Stimulated activated CD4-positive, alpha-beta T cell treated with anti-CD3 and anti-CD28 coated beads, Interleukin-12 subunit alpha, Interleukin-12 subunit beta, amount 100 ng/mL, for 24 hours (primary cell): Measurements from ENCODE around the gene PNP.
"Not testable (repeated sequence)": the region's sequence is repeated elsewhere in the genome, so short reads cannot be mapped to it uniquely, and the experiment has no call there.

Experiments used
- DNase-seq, 2 experiments: peaks; one replicate each; pipeline ENCODE4 v3.0.0-alpha.2; 2020; ENCODE audit warnings: low read depth in 2 of 2

Gene PNP

GRCh38 chr14:20492486-20492885 lies 23.3 kb downstream of the PNP start:
- DNase-seq = no peak

GRCh38 chr14:20493634-20494033 lies 24.4 kb downstream of the PNP start:
- DNase-seq = no peak

GRCh38 chr14:20494935-20495766 lies 25.9 kb downstream of the PNP start:
- DNase-seq = no peak

GRCh38 chr14:20498622-20499021 lies 29.4 kb downstream of the PNP start:
- no peak for DNase-seq

GRCh38 chr14:20499108-20499507 lies 29.9 kb downstream of the PNP start:
- no peak for DNase-seq

- DNase-seq = no peak
Observed at GRCh38 chr14:20499881-20500280, 30.7 kb downstream of the PNP start.

- no peak for DNase-seq
Observed at GRCh38 chr14:20501346-20501745, 32.1 kb downstream of the PNP start.

GRCh38 chr14:20503898-20504297 lies 34.7 kb downstream of the PNP start:
- no peak for DNase-seq

- DNase-seq = not testable (repeated sequence)
Observed at GRCh38 chr14:20506276-20506675, 37.1 kb downstream of the PNP start.

GRCh38 chr14:20506752-20507151 lies 37.5 kb downstream of the PNP start:
- not testable (repeated sequence) for DNase-seq

GRCh38 chr14:20507537-20507936 lies 38.3 kb downstream of the PNP start:
- DNase-seq = not testable (repeated sequence)

- DNase-seq = no peak
Observed at GRCh38 chr14:20508367-20508766, 39.2 kb downstream of the PNP start.

GRCh38 chr14:20512177-20512905 lies 43.1 kb downstream of the PNP start:
- no peak for DNase-seq

GRCh38 chr14:20515846-20516245 lies 46.6 kb downstream of the PNP start:
- no peak for DNase-seq

GRCh38 chr14:20516921-20517320 lies 47.7 kb downstream of the PNP start:
- no peak for DNase-seq

GRCh38 chr14:20522332-20522731 lies 53.1 kb downstream of the PNP start:
- DNase-seq = no peak

GRCh38 chr14:20524027-20524426 lies 54.8 kb downstream of the PNP start:
- DNase-seq = no peak
